ENCODE data around the gene IBSP. TPM values are rescaled to one million over a fixed set of nuclear protein-coding genes. Genes with fewer than 3 reads are reported as not detected.
A peak's percentile ranks its signal among the peaks of the same experiment; 100 is the strongest.

The IBSP gene
- total RNA-seq, 1 experiment from 2014 or later, result not detected

GRCh38 chr4:87803421-87803820 is 4.1 kb downstream of the IBSP start:
- no peaks in the 10 kb centered on the region for H3K9me3 Mint-ChIP-seq (ENCODE audit: unreplicated experiment)
- POLR2A ChIA-PET, result no interaction called here
- peaks cover 14% of the 10 kb centered on the region for H3K4me1 Mint-ChIP-seq (ENCODE audit: insufficient read depth, unreplicated experiment)
- H3K27ac Mint-ChIP-seq (ENCODE audit: low read depth, unreplicated experiment), result no peak overlapping the region
- no peak overlapping the region for H3K4me3 Mint-ChIP-seq (ENCODE audit: unreplicated experiment)
- intact Hi-C loops (cut with micrococcal nuclease), result no loop called here
- TF ChIP-seq CTCF (IDR thresholded peaks at IDR 0.05; ENCODE audit: unreplicated experiment), result no peak
- no peaks in the 10 kb centered on the region for H3K27me3 Mint-ChIP-seq (ENCODE audit: insufficient read depth, unreplicated experiment)
- CTCF ChIA-PET, result interaction anchor here (0.7 to 0.8 kb wide), 2 partner anchors 39 to 42 kb away, joined by 4 to 6 read pairs; no protein-coding TSS in a partner anchor
- no TSS peak for BruUV-seq (replicated peaks)
- no peaks in the 10 kb centered on the region for H3K36me3 Mint-ChIP-seq (ENCODE audit: insufficient read depth, unreplicated experiment)
- no peak for DNase-seq (ENCODE audit: unreplicated experiment)

GRCh38 chr4:87804871-87805270 is 5.5 kb downstream of the IBSP start:
- Mint-ChIP-seq H3K36me3 (ENCODE audit: insufficient read depth, unreplicated experiment) (no peaks in the 10 kb centered on the region), H3K27ac (ENCODE audit: low read depth, unreplicated experiment) (no peak overlapping the region), H3K27me3 (ENCODE audit: insufficient read depth, unreplicated experiment) (no peaks in the 10 kb centered on the region), H3K4me1 (ENCODE audit: insufficient read depth, unreplicated experiment) (peaks cover 14% of the 10 kb centered on the region), H3K4me3 (ENCODE audit: unreplicated experiment) (no peak overlapping the region), H3K9me3 (ENCODE audit: unreplicated experiment) (no peaks in the 10 kb centered on the region)
- intact Hi-C loops (cut with micrococcal nuclease), result no loop called here
- ChIA-PET CTCF (interaction anchor here (1.2 kb wide), 1 partner anchor 45 kb away, joined by 4 read pairs; no protein-coding TSS in a partner anchor), POLR2A (no interaction called here)
- BruUV-seq (replicated peaks), result no TSS peak
- DNase-seq (ENCODE audit: unreplicated experiment), result no peak
- no peak for TF ChIP-seq CTCF (IDR thresholded peaks at IDR 0.05; ENCODE audit: unreplicated experiment)

- intact Hi-C loops (cut with micrococcal nuclease), result no loop called here
- H3K4me1 Mint-ChIP-seq (ENCODE audit: insufficient read depth, unreplicated experiment), result peaks cover 14% of the 10 kb centered on the region
- no TSS peak for BruUV-seq (replicated peaks)
- CTCF ChIA-PET, result interaction anchor here (1.2 kb wide), 1 partner anchor 44 kb away, joined by 4 read pairs; no protein-coding TSS in a partner anchor
- H3K27me3 Mint-ChIP-seq (ENCODE audit: insufficient read depth, unreplicated experiment), result no peaks in the 10 kb centered on the region
- H3K36me3 Mint-ChIP-seq (ENCODE audit: insufficient read depth, unreplicated experiment), result no peaks in the 10 kb centered on the region
- H3K27ac Mint-ChIP-seq (ENCODE audit: low read depth, unreplicated experiment), result peak overlapping the region; percentile 7
- peaks cover 2% of the 10 kb centered on the region for H3K9me3 Mint-ChIP-seq (ENCODE audit: unreplicated experiment)
- POLR2A ChIA-PET, result no interaction called here
- H3K4me3 Mint-ChIP-seq (ENCODE audit: unreplicated experiment), result no peak overlapping the region
- peak; percentile 54 for DNase-seq (ENCODE audit: unreplicated experiment)
- no peak for TF ChIP-seq CTCF (IDR thresholded peaks at IDR 0.05; ENCODE audit: unreplicated experiment)
These were observed 6.6 kb downstream of the IBSP start for GRCh38 chr4:87805971-87806370.

GRCh38 chr4:87806520-87806919 is 7.2 kb downstream of the IBSP start:
- peaks cover 7% of the 10 kb centered on the region for H3K9me3 Mint-ChIP-seq (ENCODE audit: unreplicated experiment)
- CTCF ChIA-PET, result no interaction called here
- H3K4me1 Mint-ChIP-seq (ENCODE audit: insufficient read depth, unreplicated experiment), result peaks cover 14% of the 10 kb centered on the region
- H3K27me3 Mint-ChIP-seq (ENCODE audit: insufficient read depth, unreplicated experiment), result no peaks in the 10 kb centered on the region
- TF ChIP-seq CTCF (IDR thresholded peaks at IDR 0.05; ENCODE audit: unreplicated experiment), result no peak
- BruUV-seq (replicated peaks), result no TSS peak
- peak overlapping the region; percentile 7 for H3K27ac Mint-ChIP-seq (ENCODE audit: low read depth, unreplicated experiment)
- POLR2A ChIA-PET, result interaction anchor here (1.0 kb wide), 1 partner anchor 44 kb away, joined by 4 read pairs; no protein-coding TSS in a partner anchor
- H3K36me3 Mint-ChIP-seq (ENCODE audit: insufficient read depth, unreplicated experiment), result no peaks in the 10 kb centered on the region
- DNase-seq (ENCODE audit: unreplicated experiment), result no peak
- intact Hi-C loops (cut with micrococcal nuclease), result no loop called here
- H3K4me3 Mint-ChIP-seq (ENCODE audit: unreplicated experiment), result no peak overlapping the region

Data from MCF 10A (cell line).